Medulla oblongata (tissue), 1 donor: ENCODE results near the gene CAMTA1.

Experiments used
- DNase-seq: peaks from one replicate; pipeline ENCODE4 v3.0.0-alpha.2; 2015; ENCODE audit errors: extremely low spot score

The CAMTA1 gene

GRCh38 chr1:7255303-7256058 lies 470.2 kb downstream of the CAMTA1 start:
- DNase-seq, result no peak

- DNase-seq, result no peak
Measured at GRCh38 chr1:7256526-7256925, 471.3 kb downstream of the CAMTA1 start.

DNA sequence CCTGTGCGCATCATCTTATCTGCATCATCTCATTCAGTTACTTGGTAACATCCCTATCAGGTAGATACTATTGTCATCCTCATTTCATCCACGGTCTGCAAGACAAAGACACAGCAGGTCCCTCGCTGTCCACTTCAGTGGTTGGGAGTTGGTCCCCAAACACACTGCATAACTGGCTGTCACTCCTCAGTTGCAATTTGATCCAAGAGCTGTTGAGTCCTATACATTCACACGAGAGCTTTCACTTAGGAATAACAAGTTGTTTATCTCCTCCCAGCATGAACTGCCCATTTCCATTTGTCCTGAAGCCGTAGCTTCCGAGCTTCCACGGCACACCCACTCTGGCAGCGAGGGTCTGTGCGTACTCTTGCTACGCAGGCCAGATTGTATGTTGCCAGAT lies 472.0 kb downstream of the CAMTA1 start:
- DNase-seq, result no peak

DNA sequence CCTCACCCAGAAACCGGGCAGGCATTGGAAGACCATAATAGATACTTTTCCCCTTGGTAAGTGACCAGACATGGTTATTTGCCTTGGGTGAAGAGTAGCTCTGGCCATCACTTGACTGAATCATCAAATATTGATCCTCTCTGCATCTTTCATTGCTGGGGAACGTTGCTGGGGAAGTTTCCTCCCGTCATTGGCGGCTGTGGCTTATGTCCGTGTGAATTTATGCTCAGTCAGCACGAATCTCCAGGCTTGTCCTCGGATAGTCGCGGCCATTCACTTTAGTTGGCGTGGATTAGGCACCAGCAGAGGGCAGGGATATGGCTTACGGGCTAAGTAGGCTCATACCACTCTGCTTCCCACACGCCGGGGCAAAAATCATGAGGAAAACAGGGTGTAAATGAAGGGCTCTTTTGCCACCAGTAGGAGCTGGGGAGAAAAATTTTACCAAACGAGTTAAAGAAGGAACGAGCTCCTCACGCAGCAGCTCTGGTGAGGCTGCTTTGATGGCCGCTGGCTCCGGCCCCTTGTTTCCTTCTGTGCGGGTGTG lies 473.4 kb downstream of the CAMTA1 start:
- no peak for DNase-seq

GRCh38 chr1:7259955-7260354 lies 474.7 kb downstream of the CAMTA1 start:
- no peak for DNase-seq

DNA sequence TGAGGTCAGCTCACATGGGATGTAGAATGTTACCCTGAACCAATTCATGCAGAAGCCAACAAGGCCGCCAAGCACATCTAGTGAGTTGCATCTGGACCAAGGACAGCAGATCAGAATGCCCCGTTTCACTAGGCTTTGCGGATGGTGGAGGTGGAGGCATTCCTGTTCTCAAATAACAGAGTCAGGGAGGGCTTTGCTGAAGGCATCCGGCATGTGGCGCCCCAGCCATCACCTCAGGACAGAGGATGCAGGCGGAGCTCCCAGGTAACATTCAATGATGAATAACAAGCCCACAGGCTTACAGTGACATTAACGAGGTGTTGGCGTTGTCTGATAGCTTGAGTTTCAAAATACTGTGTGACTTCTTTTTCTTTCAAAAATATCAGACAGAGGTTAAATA lies 476.2 kb downstream of the CAMTA1 start:
- no peak for DNase-seq

DNA sequence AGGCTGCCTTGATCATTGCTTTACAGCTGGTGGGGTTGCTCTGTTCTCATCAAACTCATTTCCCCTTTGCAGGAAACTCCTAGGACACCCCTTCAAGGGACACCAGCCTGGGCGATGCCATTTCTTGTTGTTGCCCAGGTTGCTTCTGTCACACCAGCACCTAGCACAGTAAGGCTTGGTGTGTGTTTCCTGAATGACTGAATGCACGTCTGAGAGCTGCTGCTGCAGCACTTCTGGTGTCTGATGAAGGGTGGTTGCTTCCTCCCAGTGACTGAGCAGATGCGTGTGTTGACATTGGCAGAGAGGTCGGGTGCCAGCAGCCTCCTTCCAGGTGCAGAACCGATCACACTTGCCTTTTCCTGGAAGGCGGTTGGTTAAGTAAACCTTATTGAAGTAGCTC lies 477.4 kb downstream of the CAMTA1 start:
- DNase-seq, result no peak

- no peak for DNase-seq
Measured at GRCh38 chr1:7263021-7263960, 478.0 kb downstream of the CAMTA1 start.

GRCh38 chr1:7264101-7264500 lies 478.8 kb downstream of the CAMTA1 start:
- DNase-seq, result no peak

DNA sequence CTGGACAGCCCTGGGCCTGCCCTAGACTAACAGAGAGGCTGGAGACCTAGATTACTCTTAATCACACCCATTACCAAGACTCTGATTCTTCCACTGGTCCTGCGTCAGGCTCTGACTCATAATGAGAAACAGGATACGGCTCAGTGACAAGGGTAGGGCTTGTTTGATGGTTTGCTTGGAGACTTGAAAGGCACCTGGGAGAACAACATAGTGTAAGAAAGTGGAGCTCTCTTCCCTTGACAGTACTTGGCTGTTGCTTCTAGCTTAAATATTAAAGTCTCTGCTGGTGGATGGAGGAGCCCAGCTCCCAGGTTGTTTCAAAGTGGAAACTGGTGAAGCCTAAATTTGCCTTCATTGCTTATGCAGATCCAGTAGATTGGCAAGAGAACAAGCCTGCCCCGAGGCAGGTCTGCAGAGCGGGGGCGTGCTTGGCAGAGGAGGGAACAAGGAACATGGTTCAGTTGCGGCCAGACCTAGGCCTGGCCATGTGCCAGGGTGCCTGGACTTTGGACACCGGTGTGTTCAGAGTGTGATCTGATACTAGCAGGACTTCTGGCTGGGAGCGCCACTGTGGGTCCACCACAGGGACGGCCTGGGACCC lies 480.6 kb downstream of the CAMTA1 start:
- DNase-seq, result no peak

- no peak for DNase-seq
Measured at GRCh38 chr1:7266561-7266960, 481.3 kb downstream of the CAMTA1 start.

DNA sequence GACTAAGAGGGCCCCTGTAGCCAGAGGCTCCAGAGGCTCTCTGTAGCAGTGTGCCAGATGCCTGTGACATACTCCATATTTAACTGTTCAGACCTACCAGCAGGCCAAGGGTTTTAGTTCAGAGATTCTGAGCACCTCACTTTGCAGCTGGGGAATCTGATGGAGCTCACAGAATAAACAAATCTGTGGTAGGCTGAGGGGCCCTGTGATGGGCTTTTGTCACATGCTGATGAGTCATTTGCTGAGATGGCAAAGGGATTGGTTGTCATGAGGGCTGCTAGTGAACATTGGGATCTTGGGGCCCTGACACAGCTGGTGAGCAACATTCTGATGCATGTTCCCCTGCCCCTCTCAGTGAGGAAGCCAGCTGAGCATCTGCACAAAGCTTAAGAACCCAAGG lies 482.2 kb downstream of the CAMTA1 start:
- no peak for DNase-seq

DNA sequence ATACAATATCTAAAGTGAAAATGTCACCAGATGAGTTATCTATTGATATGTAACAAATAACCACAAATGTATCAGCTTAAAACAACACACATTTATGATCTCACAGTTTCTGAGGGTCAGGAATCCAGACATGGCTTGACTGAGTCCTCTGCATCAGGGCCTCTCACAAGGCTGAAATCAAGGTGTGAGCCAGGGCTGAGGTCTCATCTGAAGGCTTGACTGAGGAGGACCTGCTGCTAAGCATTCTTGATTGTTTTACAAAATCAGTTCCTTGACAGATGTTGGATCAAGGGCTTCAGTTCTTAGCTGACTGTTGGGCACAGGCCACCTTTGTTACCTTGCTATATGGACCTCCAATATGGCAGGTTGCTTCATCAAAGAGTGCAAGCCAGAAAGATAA lies 483.7 kb downstream of the CAMTA1 start:
- no peak for DNase-seq

DNA sequence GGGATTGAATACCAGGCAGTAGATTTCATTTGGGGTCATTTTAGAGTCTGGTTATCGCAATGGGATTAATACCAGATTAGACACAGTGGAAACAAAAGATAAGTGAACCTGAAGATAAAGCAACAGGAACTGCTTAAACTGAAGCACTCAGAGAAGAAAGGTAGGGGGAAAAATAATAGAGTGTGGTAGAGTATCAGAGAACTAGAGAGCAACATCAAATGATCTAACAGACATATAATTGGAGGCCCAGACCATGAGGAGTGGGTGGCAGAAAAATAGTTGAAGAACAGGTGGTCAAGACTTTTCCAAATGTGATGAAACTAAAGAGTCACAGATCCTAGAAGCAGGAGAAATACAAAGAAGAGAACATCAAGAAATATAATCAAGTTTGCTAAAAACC lies 484.3 kb downstream of the CAMTA1 start:
- no peak for DNase-seq

GRCh38 chr1:7274256-7274655 lies 489.0 kb downstream of the CAMTA1 start:
- DNase-seq, result no peak

DNA sequence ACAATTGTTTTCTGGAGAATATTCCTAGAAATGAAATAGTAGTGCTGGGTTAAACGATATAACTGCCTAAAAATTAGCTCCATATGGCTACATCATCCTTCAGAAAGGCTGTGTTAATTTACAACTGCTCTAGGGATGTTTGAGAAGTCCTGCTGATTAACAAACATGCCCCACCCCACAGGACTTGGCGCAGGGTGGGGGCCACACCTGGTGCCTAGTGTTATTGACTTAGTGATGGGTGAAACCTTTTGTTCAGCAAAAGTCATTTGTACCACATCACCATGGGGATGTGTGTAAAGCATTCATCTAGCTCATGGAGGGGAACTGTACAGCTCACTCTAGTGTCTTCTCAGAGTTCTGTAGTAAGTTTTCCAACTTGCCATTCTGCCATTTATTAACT lies 492.8 kb downstream of the CAMTA1 start:
- DNase-seq, result no peak

DNA sequence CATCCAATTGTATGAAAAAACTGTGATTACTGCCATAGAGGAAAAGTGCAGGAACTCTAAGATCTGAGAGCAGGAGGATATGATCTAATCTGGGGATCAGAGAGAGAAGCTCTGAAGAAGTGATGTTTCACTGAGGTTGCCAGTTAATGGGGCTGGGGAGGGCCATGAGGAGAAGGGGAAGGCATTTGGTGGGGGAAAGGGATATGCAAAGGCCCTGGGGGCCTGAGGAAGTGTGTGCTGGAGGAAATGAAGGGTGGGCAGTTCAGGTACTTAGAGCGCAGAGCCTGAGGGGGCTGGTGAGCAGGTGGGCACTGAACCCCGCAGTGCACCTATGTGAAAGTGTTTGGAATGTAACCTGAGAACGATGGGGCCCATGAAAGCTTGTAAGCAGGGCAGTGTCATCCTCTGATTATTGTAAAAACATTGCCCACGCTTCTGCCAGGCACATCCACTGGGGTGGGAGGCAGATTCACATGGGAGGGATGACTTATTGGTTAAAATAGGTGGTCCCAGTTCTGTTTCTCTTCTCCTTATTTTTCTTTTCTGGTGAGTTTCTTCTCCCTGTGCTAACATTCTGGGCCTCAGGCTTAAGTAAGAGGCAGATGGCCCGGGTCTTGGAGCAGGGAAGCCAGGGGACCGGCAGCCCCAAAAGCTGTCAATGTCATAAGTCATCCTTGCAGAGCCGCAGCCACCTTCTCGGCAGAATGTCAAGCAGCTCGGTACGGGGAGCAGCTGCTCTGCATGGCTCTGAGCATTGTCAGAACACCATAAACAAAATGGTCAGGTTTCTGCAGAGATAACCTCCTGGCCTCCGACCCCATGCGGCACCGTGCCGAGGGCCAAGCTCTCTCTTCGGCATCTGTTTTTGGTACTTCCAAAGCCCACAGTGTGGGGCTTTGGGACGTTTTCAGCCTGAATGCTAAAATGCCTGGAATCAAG lies 493.8 kb downstream of the CAMTA1 start:
- DNase-seq, result no peak

DNA sequence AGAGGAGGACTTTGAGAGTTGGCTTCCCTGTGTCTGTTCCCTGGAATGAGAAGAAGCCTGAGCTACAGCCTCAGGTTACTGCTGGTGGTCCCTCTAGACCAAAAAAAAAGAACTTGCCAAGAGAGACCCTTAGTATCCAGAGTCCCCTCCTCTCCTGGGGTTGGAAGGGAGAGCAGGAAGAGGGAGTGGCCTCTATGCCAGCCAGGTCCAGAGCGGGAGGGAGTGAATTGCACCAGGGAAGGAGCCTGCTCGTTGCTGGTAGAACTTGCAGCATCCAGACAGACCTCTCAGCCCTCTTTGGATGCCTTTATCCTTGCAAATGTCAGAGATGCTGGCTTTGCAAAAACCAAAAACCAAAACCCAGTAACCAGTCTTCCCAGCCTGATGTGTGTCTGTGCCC lies 494.5 kb downstream of the CAMTA1 start:
- no peak for DNase-seq

GRCh38 chr1:7280347-7280960 lies 495.2 kb downstream of the CAMTA1 start:
- no peak for DNase-seq

- no peak for DNase-seq
Measured at GRCh38 chr1:7281821-7282220, 496.6 kb downstream of the CAMTA1 start.
